VCaP (cell line): ENCODE results near the gene ZNF605.

Experiments
- H3K27ac ChIP-seq: fragments of 450-650 bp; 2 replicates; pipeline ENCODE4 v1.5.1; 2017
- TF ChIP-seq, protein P1 (sequence below): fragments of 450-650 bp; conservative IDR thresholded peaks from 2 replicates; pipeline ENCODE4 v1.5.1; 2017; ENCODE audit warnings: mild to moderate bottlenecking, moderate library complexity

ZNF605 gene

DNA sequence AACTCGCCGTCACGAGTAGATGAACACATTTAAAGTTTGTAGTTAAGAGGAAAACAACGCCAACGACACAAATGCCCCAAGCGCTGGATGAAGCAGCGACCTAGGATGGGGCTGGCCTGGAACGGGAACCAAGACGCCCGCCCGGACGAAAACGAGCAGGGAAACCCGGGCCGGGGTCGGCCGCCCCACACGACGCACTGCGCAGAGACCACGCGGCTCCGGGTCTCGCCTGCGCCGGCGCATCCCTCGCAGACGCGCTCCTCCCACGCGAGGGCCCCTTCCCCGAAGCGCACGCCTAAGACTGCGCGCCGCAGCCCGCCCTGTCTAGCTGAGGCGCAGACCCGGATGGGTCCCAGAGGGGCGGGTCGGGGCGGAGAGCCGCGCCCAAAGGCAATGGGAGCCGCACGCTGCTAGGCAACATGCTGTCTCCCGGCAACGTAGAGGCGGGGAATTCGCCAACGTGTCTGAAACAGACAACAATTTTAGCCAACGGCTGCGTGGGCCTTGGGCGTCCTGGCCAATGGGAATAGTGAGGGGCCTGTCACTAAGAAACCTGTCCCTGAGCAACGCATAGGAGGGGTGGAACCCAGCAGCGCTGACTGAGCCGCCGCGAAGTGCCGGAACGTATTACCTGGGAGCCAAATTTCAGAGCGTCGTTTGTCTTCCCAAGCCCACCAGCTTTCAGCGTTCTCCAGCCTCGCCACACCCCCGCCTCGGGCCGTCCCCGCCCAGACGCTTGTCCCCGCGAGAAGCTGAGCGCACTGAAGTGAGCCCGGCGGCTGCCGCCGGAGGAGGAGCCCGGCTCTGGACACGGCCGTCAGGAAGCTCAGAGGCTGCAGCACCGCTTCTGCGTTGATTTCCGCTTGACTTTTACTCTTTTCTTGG is 47.7 kb downstream of the ZNF605 start:
- peak overlapping the region; percentile 78 for H3K27ac ChIP-seq
- TF ChIP-seq, protein P1, sequence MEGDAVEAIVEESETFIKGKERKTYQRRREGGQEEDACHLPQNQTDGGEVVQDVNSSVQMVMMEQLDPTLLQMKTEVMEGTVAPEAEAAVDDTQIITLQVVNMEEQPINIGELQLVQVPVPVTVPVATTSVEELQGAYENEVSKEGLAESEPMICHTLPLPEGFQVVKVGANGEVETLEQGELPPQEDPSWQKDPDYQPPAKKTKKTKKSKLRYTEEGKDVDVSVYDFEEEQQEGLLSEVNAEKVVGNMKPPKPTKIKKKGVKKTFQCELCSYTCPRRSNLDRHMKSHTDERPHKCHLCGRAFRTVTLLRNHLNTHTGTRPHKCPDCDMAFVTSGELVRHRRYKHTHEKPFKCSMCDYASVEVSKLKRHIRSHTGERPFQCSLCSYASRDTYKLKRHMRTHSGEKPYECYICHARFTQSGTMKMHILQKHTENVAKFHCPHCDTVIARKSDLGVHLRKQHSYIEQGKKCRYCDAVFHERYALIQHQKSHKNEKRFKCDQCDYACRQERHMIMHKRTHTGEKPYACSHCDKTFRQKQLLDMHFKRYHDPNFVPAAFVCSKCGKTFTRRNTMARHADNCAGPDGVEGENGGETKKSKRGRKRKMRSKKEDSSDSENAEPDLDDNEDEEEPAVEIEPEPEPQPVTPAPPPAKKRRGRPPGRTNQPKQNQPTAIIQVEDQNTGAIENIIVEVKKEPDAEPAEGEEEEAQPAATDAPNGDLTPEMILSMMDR = no peak

DNA sequence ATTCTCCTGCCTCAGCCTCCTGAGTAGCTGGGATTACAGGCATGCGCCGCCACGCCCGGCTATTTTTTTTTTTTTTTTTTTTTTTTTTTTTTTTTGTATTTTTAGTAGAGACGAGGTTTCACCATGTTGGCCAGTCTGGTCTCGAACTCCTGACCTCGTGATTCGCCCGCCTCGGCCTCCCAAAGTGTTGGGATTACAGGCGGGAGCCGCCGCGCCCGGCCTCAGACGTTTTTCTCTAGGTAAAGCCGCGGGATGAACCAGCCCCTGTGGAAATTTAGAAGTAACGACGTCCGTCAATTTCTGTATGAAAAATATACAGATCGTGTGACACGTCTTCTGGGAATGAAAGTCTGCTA is 48.3 kb downstream of the ZNF605 start:
- H3K27ac ChIP-seq = peak overlapping the region; percentile 78; the same call in 1 of the 2 replicates

DNA sequence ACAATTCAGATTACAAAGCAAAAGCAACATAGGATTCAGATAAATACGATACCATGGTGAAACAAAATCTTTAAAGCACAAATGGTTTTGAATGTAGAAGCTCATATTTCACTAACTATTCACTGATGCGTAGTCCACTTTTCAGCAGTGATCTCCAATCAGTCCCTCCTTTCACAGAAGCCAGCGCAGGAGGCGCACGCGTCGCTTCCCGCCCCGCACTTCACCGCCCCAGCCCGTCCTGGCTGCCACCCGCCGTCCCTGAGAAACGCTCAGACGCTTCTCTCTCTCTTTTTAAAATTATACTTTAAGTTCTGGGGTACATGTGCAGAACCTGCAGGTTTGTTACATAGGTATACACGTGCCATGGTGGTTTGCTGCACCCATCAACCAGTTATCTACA is 48.9 kb downstream of the ZNF605 start:
- TF ChIP-seq, protein P1 = no peak
- H3K27ac ChIP-seq = no peak overlapping the region

DNA sequence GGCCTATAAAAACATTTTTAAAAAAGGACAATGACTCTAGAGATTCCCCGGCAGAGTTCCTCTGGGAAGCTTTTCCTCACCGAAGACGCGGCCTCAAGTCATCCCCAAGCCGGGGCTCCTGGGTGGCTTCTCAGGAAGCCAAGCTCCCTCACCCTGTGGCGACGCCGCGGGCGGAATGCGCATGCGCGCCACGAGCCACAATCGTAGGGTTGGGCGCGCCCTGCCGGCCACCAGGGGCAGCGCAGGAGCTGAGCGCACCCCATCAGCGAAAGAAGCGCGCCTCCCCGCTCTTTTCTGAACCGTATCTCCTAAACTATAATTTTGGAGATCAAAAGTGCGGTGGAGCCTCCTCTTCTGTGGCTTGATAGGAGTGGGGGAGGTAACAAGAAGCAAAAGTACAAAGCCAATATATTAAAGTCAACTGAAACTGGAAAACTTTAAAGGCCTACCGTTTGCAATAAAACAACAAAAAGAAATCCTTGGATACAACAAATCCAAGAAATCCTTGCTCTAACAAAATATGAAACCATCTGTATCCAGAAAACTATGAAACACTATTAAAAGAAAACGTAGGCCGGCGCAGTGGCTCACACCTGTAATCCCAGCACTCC is 51.3 kb downstream of the ZNF605 start:
- H3K27ac ChIP-seq = no peak overlapping the region
- TF ChIP-seq, protein P1 = peak; percentile 81

DNA sequence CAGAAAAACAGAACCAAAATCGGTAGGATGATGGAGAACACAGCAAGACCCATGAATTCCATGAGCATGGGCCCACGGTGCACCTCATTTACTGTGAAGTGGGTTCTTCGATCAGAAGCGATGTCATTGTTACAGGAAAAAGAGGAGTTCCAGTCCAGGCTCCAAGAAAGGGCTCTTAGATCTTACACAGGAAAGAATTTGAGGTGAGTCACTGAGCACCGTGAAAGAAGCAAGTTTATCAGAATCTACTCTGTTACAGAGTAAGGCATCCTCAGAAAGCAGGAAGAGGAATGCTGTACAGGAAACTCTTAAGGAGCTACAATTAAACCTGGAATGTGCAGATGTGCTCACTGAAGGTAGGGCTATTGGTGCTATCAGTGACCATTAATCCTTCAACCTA is 57.1 kb downstream of the ZNF605 start:
- no peak overlapping the region for H3K27ac ChIP-seq
- TF ChIP-seq, protein P1 = no peak

DNA sequence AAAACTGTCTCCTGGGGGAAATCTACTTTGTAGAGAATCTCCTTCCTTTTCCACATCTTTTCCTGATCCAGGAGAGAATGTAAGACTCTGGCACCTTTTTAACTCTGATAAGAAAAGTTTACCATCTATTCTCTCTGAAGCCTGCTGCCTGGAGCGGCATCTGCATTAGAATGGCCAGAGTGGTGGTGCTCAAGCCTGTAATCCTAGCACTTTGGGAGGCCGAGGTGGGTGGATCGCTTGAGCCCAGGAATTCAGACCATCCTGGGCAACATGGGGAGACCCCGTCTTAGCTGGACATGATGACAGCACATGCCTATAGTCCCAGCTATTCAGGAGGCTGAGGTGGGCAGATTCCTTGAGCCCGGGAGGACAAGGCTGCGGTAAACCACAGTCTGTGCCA is 67.3 kb downstream of the ZNF605 start:
- TF ChIP-seq, protein P1 = no peak
- no peak overlapping the region for H3K27ac ChIP-seq

DNA sequence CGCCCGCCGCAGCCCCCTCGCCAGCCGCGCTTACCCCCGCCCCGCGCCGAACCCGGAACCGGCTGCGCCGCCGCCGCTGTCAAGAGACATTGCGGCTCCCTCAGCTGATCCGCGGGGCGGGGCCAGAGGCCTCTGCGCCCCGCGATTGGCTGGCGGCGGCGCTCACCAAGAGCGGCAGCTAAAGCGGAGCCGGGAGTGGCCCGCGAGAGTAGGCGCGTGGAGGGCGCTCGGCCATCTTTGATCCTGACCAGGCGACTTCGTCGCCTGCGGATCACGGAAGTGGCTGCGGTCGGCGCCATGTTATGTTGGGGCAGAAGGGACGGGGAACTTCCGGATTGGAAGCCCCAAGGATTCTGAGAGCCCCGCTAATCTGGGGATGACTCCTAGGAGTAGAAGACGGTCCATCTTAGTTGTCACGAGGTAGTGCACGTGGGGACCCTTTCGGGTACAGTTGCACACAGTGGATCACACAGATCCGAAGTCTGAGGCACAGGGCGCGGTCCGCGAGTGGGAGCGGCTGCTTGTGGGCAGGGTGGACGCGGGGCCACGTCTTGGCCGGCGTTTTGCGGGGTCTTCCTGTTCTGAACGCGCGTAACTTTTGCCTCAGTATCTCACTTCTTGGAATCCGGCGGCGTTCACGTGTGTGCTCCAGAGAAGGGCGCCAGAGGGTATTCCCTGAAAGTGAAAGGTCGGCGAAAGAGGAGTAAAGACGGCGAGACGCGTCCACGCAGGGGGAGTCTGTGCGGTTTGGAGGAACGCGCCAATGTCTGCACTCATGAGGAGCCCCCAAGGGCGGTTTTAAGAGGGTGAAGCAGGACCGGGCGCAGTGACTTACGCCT is 68.4 kb downstream of the ZNF605 start, which contains the start of gene CHFR:
TSS of gene CHFR (minus strand) at position 93 of the 839 bp plus-strand sequence. CDS start 277 bp downstream, outside the sequence.
- H3K27ac ChIP-seq = peak within 1 kb of the TSS; percentile 93

More for the DNA sequence above, 68.4 kb downstream of the ZNF605 start, which contains the start of gene CHFR:
- TF ChIP-seq, protein P1 = no peak
